HL-60 (cell line): ENCODE data around the gene FHDC1.

Source experiments
- POLR2AphosphoS5 ChIP-seq: IDR thresholded peaks from 2 replicates; pipeline ENCODE4 v1.6.1; 2012; ENCODE audit warnings: low read depth
- TF ChIP-seq, protein P1 (sequence below): IDR thresholded peaks from one replicate; pipeline ENCODE4 v1.5.1; 2011; ENCODE audit warnings: low read length, control low read depth, inconsistent platforms; ENCODE audit not compliant: insufficient read depth
- TF ChIP-seq, protein P2 (sequence below): IDR thresholded peaks from 2 replicates; pipeline ENCODE4 v1.6.1; 2012; ENCODE audit warnings: low read depth; ENCODE audit not compliant: insufficient replicate concordance

DNA sequence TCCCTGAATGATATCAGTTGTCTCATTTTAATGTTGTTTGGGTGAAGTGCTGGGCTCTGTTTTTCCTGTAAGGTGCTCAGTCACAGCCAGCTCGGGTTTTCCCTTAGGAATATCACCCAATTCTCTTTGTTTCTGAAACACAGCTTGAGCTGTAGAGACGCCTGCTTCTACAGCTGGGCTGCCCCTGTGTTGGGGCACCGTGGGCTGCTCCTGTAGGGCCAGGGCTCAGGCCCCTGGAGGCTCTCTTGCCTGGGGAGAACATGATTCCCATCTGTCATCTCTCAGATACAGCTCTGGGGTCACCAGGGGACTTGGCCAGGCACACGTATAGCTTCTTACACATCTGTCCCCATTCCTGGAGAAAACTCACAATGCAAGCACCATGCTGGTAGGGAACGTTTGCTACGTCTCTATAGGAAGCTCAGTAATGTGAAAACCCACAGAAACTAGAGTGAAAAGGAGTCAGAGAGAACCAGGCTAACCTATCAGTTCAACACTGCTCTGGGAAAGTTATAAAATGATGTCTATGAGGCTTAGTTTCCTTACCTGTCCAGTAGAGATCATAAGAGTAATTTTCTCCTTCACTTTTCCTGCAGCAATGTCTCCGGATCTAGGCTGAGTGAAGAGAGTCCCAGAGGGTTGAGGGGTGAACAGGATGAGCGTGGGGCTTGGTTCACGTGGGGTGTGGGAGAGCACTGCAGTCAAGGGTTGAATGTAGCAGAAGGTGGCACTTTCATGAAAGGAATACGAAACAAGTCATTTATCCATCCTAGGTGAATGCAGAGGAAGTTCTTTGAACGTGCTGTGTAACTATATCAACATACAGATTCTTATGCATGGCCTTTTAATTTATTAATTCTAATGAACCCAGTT, 14.5 kb downstream of the FHDC1 start:
- TF ChIP-seq, protein P1, sequence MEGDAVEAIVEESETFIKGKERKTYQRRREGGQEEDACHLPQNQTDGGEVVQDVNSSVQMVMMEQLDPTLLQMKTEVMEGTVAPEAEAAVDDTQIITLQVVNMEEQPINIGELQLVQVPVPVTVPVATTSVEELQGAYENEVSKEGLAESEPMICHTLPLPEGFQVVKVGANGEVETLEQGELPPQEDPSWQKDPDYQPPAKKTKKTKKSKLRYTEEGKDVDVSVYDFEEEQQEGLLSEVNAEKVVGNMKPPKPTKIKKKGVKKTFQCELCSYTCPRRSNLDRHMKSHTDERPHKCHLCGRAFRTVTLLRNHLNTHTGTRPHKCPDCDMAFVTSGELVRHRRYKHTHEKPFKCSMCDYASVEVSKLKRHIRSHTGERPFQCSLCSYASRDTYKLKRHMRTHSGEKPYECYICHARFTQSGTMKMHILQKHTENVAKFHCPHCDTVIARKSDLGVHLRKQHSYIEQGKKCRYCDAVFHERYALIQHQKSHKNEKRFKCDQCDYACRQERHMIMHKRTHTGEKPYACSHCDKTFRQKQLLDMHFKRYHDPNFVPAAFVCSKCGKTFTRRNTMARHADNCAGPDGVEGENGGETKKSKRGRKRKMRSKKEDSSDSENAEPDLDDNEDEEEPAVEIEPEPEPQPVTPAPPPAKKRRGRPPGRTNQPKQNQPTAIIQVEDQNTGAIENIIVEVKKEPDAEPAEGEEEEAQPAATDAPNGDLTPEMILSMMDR, result no peak
- no peak for TF ChIP-seq POLR2AphosphoS5
- TF ChIP-seq, protein P2, sequence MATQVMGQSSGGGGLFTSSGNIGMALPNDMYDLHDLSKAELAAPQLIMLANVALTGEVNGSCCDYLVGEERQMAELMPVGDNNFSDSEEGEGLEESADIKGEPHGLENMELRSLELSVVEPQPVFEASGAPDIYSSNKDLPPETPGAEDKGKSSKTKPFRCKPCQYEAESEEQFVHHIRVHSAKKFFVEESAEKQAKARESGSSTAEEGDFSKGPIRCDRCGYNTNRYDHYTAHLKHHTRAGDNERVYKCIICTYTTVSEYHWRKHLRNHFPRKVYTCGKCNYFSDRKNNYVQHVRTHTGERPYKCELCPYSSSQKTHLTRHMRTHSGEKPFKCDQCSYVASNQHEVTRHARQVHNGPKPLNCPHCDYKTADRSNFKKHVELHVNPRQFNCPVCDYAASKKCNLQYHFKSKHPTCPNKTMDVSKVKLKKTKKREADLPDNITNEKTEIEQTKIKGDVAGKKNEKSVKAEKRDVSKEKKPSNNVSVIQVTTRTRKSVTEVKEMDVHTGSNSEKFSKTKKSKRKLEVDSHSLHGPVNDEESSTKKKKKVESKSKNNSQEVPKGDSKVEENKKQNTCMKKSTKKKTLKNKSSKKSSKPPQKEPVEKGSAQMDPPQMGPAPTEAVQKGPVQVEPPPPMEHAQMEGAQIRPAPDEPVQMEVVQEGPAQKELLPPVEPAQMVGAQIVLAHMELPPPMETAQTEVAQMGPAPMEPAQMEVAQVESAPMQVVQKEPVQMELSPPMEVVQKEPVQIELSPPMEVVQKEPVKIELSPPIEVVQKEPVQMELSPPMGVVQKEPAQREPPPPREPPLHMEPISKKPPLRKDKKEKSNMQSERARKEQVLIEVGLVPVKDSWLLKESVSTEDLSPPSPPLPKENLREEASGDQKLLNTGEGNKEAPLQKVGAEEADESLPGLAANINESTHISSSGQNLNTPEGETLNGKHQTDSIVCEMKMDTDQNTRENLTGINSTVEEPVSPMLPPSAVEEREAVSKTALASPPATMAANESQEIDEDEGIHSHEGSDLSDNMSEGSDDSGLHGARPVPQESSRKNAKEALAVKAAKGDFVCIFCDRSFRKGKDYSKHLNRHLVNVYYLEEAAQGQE, result no peak
